K562 (cell line): ENCODE measurements around the gene ATXN7L1. TPM values are rescaled to one million over a fixed set of nuclear protein-coding genes. Genes with fewer than 3 reads are reported as not detected.
A peak's percentile ranks its signal among the peaks of the same experiment; 100 is the strongest.

Experiments
- ATAC-seq: fragments of 200-7000 bp; cut with Tn5 transposase; 3 replicates; pipeline ENCODE4 v1.9.1; 2020; ENCODE audit warnings: moderate library complexity
- BruUV-seq: library from RNA; stranded (reverse); fragments of 400-500 nt; replicated peaks from 2 replicates; lab custom pipeline; 2021; lab: Mats Ljungman, UMichigan
- CTCF ChIA-PET: fragments of 300-600 bp; formaldehyde crosslinking; extraction: SDS; loops from one replicate; lab custom pipeline; 2021; ENCODE audit warnings: low intra/inter-chr PET ratio; lab: Yijun Ruan, JAX
- POLR2A ChIA-PET: fragments of 300-600, 350-650 bp; sonication (Branson Sonifier 250); formaldehyde crosslinking; extraction: SDS; loops from one replicate; lab custom pipeline; 2021; ENCODE audit warnings: antibody characterized with exemption, inconsistent platforms; lab: Yijun Ruan, JAX
- DNase-seq, 4 experiments: peaks; one replicate each; pipeline versions ENCODE4 v3.0.0 to v3.0.0-alpha.2; 2011 to 2018; ENCODE audit warnings: low spot score in 3 of 4, mixed read lengths in 3 of 4; ENCODE audit errors: extremely low read depth in 1 of 4
- FAIRE-seq: peaks from 2 replicates; lab custom pipeline; 2011; peaks lifted over from hg19 to GRCh38; lab: Jason Lieb, UNC
- H2AFZ ChIP-seq: 2 replicates; pipeline ENCODE4 v1.6.0; 2011; ENCODE audit warnings: low read depth, low read length, control low read depth, inconsistent platforms
- H3K27ac ChIP-seq: fragments of 200-600 bp; 3 replicates; pipeline ENCODE4 v1.8.0; 2011; ENCODE audit warnings: low read depth, mild to moderate bottlenecking, control low read depth, inconsistent platforms, low read length, moderate library complexity, mixed read lengths; ENCODE audit errors: extremely low read depth
- H3K27me3 ChIP-seq, 2 experiments: fragments of 300-600 bp in 1 of 2; 2 replicates in 1 of 2; 3 replicates in 1 of 2; pipeline versions ENCODE4 v1.6.0 to v1.8.0; 2011; ENCODE audit warnings: inconsistent platforms in 2 of 2, low read length in 2 of 2, mild to moderate bottlenecking in 1 of 2, mixed read lengths in 1 of 2, moderate library complexity in 1 of 2; ENCODE audit not compliant: control insufficient read depth in 2 of 2, insufficient read depth in 2 of 2
- H3K36me3 ChIP-seq: fragments of 300-600 bp; 3 replicates; pipeline ENCODE4 v1.8.0; 2011; ENCODE audit warnings: mild to moderate bottlenecking, low read length, inconsistent platforms; ENCODE audit not compliant: control insufficient read depth, insufficient read depth
- H3K4me1 ChIP-seq, 2 experiments: fragments of 200-600 bp in 1 of 2; replicated peaks in 1 of 2; 2 replicates in 1 of 2; 3 replicates in 1 of 2; pipeline versions ENCODE4 v1.5.1 to v1.8.0; 2011; ENCODE audit warnings: inconsistent platforms in 2 of 2, low read length in 2 of 2, mild to moderate bottlenecking in 1 of 2, mixed read lengths in 1 of 2, moderate library complexity in 1 of 2; ENCODE audit not compliant: control insufficient read depth in 2 of 2, insufficient read depth in 2 of 2
- H3K4me2 ChIP-seq: 2 replicates; pipeline ENCODE4 v1.6.1; 2011; ENCODE audit warnings: low read length, control low read depth, inconsistent platforms, mixed read lengths; ENCODE audit not compliant: insufficient read depth
- H3K4me3 ChIP-seq: fragments of 200-600 bp; sonication (generic), shearing (Covaris generic); 2 replicates; pipeline ENCODE4 v1.5.1; 2016; ENCODE audit warnings: control low read depth, inconsistent platforms
- H3K79me2 ChIP-seq: fragments of 200-600 bp; 3 replicates; pipeline ENCODE4 v1.8.0; 2011; ENCODE audit warnings: low read length, inconsistent platforms; ENCODE audit not compliant: control insufficient read depth, insufficient read depth
- H3K9ac ChIP-seq, 2 experiments: 2 replicates each; pipeline versions ENCODE4 v1.6.0 to v1.6.1; 2011; ENCODE audit warnings: low read depth in 2 of 2, low read length in 2 of 2, control low read depth in 1 of 2, inconsistent platforms in 1 of 2, mild to moderate bottlenecking in 1 of 2, mixed read lengths in 1 of 2; ENCODE audit not compliant: insufficient read depth in 1 of 2
- H3K9me1 ChIP-seq: one replicate; pipeline ENCODE4 v1.6.0; 2011; ENCODE audit warnings: inconsistent platforms, mild to moderate bottlenecking, low read length, moderate library complexity; ENCODE audit not compliant: control insufficient read depth, insufficient read depth
- H3K9me3 ChIP-seq: replicated peaks from 2 replicates; pipeline ENCODE4 v1.5.1; 2011; ENCODE audit warnings: low read depth, low read length, inconsistent platforms; ENCODE audit not compliant: control insufficient read depth, insufficient read depth
- H4K20me1 ChIP-seq: replicated peaks from 2 replicates; pipeline ENCODE4 v1.6.1; 2011; ENCODE audit warnings: low read length, inconsistent platforms, mixed read lengths; ENCODE audit not compliant: control insufficient read depth, insufficient read depth
- BCL6 ChIP-seq: fragments of 250-450 bp; sonication (Bioruptor Pico); IDR thresholded peaks from 2 replicates; pipeline ENCODE4 v1.4.0; 2020
- C11orf30 ChIP-seq: fragments of 450-650 bp; IDR thresholded peaks from 2 replicates; pipeline ENCODE4 v1.6.1; 2016; ENCODE audit warnings: low read depth, mild to moderate bottlenecking
- CBFA2T3 ChIP-seq: fragments of 450-650 bp; IDR thresholded peaks from 2 replicates; pipeline ENCODE4 v1.6.1; 2017
- CEBPB ChIP-seq: fragments of 450-650 bp; IDR thresholded peaks from 2 replicates; pipeline ENCODE4 v1.6.1; 2016; ENCODE audit warnings: missing genetic modification characterization, missing compliant biosample characterization
- CXXC5 ChIP-seq: fragments of 250-450 bp; sonication (Bioruptor Pico); IDR thresholded peaks from 2 replicates; pipeline ENCODE4 v1.8.0; 2022; ENCODE audit warnings: inconsistent platforms, mild to moderate bottlenecking, moderate library complexity
- E2F3 ChIP-seq: fragments of 250-450 bp; sonication (Bioruptor Pico); IDR thresholded peaks from 2 replicates; pipeline ENCODE4 v1.4.0; 2020; ENCODE audit warnings: mild to moderate bottlenecking
- GTF2A2 ChIP-seq: IDR thresholded peaks from 2 replicates; pipeline ENCODE4 v1.6.1; 2016; ENCODE audit warnings: mild to moderate bottlenecking, missing genetic modification characterization, missing compliant biosample characterization
- HCFC1 ChIP-seq: IDR thresholded peaks from 2 replicates; pipeline ENCODE4 v1.6.1; 2012; ENCODE audit warnings: low read depth, low read length, improper control_type of control experiment
- KDM1A ChIP-seq, 2 experiments: fragments of 450-650 bp; IDR thresholded peaks; 2 replicates each; pipeline ENCODE4 v1.6.1; 2016; ENCODE audit warnings: mild to moderate bottlenecking in 2 of 2
- LARP7 ChIP-seq: fragments of 450-650 bp; IDR thresholded peaks from 2 replicates; pipeline ENCODE4 v1.6.1; 2016
- PTRF ChIP-seq: fragments of 450-650 bp; IDR thresholded peaks from 2 replicates; pipeline ENCODE4 v1.6.1; 2016; ENCODE audit warnings: mild to moderate bottlenecking, missing genetic modification characterization, missing compliant biosample characterization
- SMARCA5 ChIP-seq: fragments of 450-650 bp; IDR thresholded peaks from 2 replicates; pipeline ENCODE4 v1.6.1; 2016
- SREBF2 ChIP-seq: sonication (generic); formaldehyde crosslinking; IDR thresholded peaks from 2 replicates; pipeline ENCODE4 v1.4.0; 2020; ENCODE audit warnings: mild to moderate bottlenecking, missing genetic modification reagents
- SRF ChIP-seq, 2 experiments: fragments of 250-450, 450-650 bp in 1 of 2; sonication (Bioruptor Pico) in 1 of 2; sonication (generic) in 1 of 2; formaldehyde crosslinking; IDR thresholded peaks; 2 replicates each; pipeline versions ENCODE4 v1.5.0 to v1.5.1; 2020 to 2022; ENCODE audit warnings: mild to moderate bottlenecking in 1 of 2, missing genetic modification reagents in 1 of 2
- STAT5B ChIP-seq: fragments of 250-450 bp; sonication (Bioruptor Pico); IDR thresholded peaks from 2 replicates; pipeline ENCODE4 v1.8.0; 2021; ENCODE audit warnings: mild to moderate bottlenecking, inconsistent platforms
- ZFP36 ChIP-seq: fragments of 150-350 bp; IDR thresholded peaks from 2 replicates; pipeline ENCODE4 v1.6.1; 2018; ENCODE audit warnings: low read length, low read depth; ENCODE audit not compliant: partially characterized antibody
- ZNF146 ChIP-seq: IDR thresholded peaks from one replicate; pipeline ENCODE4 v1.6.1; 2018; ENCODE audit warnings: missing compliant biosample characterization; ENCODE audit not compliant: unreplicated experiment
- ZNF445 ChIP-seq: fragments of 250-450 bp; sonication (Bioruptor Pico); IDR thresholded peaks from 2 replicates; pipeline ENCODE4 v1.4.0; 2020; ENCODE audit warnings: low read depth, mild to moderate bottlenecking, moderate library complexity
- ZNF644 ChIP-seq: fragments of 200-800 bp; sonication (Bioruptor generic); IDR thresholded peaks from 2 replicates; pipeline ENCODE4 v1.6.1; 2016; ENCODE audit warnings: low read depth, missing genetic modification characterization, missing compliant biosample characterization
- ZNF830 ChIP-seq: fragments of 250-450 bp; sonication (Bioruptor Pico); IDR thresholded peaks from 2 replicates; pipeline ENCODE4 v1.5.0; 2021; ENCODE audit warnings: mild to moderate bottlenecking
- WGBS: fragments of 100-300 bp; shearing (Covaris generic); methylation state at CpG from one replicate; pipeline ENCODE4 v1.1.6; 2016; ENCODE audit warnings: low coverage, mixed read lengths; ENCODE audit not compliant: insufficient coverage; ENCODE audit errors: missing lambda C conversion rate; 5-methylcytosine and 5-hydroxymethylcytosine counted together
- in situ Hi-C: fragments of 300-500 bp; cut with MboI; formaldehyde crosslinking; loops from 4 replicates; pipeline ENCODE4 v1.15.0; 2018; ENCODE audit warnings: inconsistent platforms, mixed read lengths
- intact Hi-C: fragments of 100-400 bp; cut with micrococcal nuclease; formaldehyde crosslinking; loops from 2 replicates; pipeline ENCODE4 v1.14.2; 2022
- polyA plus RNA-seq, 8 experiments: library from polyadenylated mRNA; depleted of rRNA in 4 of 8; stranded (reverse) in 5 of 8; unstranded in 3 of 8; fragments of >200 nt; fragmentation: Nextera tagmentation in 2 of 8; fragmentation: Illumina TruSeq in 1 of 8; extraction: Ambion mirVana in 2 of 8; extraction: Trizol in 1 of 8; gene quantifications; 2 replicates each; pipeline versions ENCODE4 v1.2.1 to v1.2.3, GENCODE V29; 2011 to 2014; ENCODE audit warnings: inconsistent platforms in 1 of 8, missing spikeins in 1 of 8
- total RNA-seq, 7 experiments: library from RNA; depleted of rRNA in 6 of 7; stranded (reverse); fragments of >200 nt in 6 of 7; fragmentation: Illumina TruSeq in 2 of 7; extraction: Trizol in 2 of 7; gene quantifications; 2 replicates each; pipeline versions ENCODE4 v1.2.1 to v1.2.3, GENCODE V29; 2011 to 2021; ENCODE audit warnings: low replicate concordance in 1 of 7
- TF ChIP-seq, protein P1 (sequence below): fragments of 450-650 bp; IDR thresholded peaks from 2 replicates; pipeline ENCODE4 v1.6.1; 2018; ENCODE audit not compliant: partially characterized antibody

Gene ATXN7L1
- total and polyA plus RNA-seq, 9 of the 15 experiments (the other 6 are each of a cell fraction or from before 2014, with no cell fraction given), result 6.6 to 13.7 (median 10.7) TPM

DNA sequence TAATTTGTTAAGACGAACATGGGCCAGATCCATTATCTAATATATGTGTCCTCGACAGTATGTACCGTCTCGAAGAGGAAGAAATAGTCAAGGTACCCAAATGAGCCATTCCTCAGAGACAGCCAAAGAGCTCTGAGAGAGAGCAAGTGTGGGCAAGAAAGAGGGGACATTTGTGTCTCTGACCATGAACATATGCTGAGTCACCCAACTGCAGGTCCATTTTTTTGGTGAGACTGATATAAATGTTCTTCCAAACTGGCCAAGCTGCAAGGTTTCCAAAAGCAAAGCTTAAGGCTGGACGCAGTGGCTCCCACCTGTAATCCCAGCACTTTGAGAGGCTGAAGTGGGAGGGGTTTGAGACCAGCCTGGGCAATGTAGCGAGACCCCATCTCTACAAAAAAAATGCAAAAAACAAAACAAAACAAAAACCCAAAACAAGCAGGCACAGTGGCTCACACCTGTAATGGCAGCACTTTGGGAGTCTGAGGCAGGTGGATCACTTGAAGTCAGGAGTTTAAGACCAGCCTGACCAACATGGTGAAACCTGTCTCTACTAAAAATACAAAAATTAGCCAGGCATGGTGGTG, 26.0 kb upstream of the ATXN7L1 start (continued):
- no peak for TF ChIP-seq PTRF (tag)
- TF ChIP-seq C11orf30, result peak; percentile 30; the same call in 1 of the 2 replicates
- no peak for TF ChIP-seq GTF2A2
- TF ChIP-seq BCL6 (CRISPR knock-in tag), result no peak

DNA sequence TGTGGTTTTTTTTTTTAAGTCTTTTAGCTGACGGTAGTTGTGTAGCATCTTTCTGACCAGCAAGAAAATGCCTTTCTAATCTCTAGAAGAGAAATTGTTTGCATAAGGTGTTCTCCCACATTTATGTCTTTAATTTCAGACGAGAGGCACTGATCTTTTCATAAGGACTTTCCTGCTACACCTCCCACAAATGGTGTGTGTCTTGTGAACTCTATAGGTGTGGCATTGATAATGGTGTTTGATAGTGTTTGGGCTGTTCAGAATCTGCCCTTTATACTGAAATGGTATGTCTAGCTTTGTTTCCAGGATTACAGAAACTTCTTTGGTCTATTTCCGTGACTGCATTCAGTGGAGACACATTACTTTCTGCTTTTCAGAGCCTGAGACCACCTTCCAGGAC, 21.6 kb upstream of the ATXN7L1 start:
- H3K9me1 ChIP-seq, result peaks cover 5% of the 10 kb centered on the region
- BruUV-seq, result no TSS peak
- H2AFZ ChIP-seq, result no peak overlapping the region
- POLR2A ChIA-PET, result interaction anchor here (0.8 kb wide), 1 partner anchor 20 kb away, joined by 7 read pairs; no protein-coding TSS in a partner anchor
- CTCF ChIA-PET, result no interaction called here
- no peak overlapping the region for H3K9ac ChIP-seq
- H3K27ac ChIP-seq, result no peak overlapping the region
- in situ Hi-C loops (no loop called here), intact Hi-C loops (no loop called here)
- H3K4me2 ChIP-seq, result no peak overlapping the region
- ATAC-seq, result no peak
- no peak overlapping the region for H3K4me3 ChIP-seq
- 1% methylated on average over 3 of the region's 3 CpGs for WGBS
- no peaks in the 10 kb centered on the region for H3K79me2 ChIP-seq
- H4K20me1 ChIP-seq, result no peaks in the 10 kb centered on the region
- H3K27me3 ChIP-seq, result peaks cover 10 to 25% of the 10 kb centered on the region in 2 experiments; a peak in 4 of 5 replicates
- H3K4me1 ChIP-seq, result no peaks in the 10 kb centered on the region
- no peak for FAIRE-seq
- no peaks in the 10 kb centered on the region for H3K36me3 ChIP-seq
- no peaks in the 10 kb centered on the region for H3K9me3 ChIP-seq
- no peak for DNase-seq
- TF ChIP-seq, protein P1, sequence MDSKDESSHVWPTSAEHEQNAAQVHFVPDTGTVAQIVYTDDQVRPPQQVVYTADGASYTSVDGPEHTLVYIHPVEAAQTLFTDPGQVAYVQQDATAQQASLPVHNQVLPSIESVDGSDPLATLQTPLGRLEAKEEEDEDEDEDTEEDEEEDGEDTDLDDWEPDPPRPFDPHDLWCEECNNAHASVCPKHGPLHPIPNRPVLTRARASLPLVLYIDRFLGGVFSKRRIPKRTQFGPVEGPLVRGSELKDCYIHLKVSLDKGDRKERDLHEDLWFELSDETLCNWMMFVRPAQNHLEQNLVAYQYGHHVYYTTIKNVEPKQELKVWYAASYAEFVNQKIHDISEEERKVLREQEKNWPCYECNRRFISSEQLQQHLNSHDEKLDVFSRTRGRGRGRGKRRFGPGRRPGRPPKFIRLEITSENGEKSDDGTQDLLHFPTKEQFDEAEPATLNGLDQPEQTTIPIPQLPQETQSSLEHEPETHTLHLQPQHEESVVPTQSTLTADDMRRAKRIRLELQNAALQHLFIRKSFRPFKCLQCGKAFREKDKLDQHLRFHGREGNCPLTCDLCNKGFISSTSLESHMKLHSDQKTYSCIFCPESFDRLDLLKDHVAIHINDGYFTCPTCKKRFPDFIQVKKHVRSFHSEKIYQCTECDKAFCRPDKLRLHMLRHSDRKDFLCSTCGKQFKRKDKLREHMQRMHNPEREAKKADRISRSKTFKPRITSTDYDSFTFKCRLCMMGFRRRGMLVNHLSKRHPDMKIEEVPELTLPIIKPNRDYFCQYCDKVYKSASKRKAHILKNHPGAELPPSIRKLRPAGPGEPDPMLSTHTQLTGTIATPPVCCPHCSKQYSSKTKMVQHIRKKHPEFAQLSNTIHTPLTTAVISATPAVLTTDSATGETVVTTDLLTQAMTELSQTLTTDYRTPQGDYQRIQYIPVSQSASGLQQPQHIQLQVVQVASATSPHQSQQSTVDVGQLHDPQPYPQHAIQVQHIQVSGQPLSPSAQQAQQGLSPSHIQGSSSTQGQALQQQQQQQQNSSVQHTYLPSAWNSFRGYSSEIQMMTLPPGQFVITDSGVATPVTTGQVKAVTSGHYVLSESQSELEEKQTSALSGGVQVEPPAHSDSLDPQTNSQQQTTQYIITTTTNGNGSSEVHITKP, result no peak
- TF ChIP-seq ZNF146 (CRISPR knock-in tag) (no peak), CXXC5 (no peak), HCFC1 (no peak), ZNF644 (tag) (no peak), ZNF830 (no peak), SMARCA5 (no peak), SREBF2 (CRISPR knock-in tag) (no peak), ZFP36 (no peak), STAT5B (CRISPR knock-in tag) (no peak), KDM1A (IDR thresholded peaks at IDR 0.05) (no peak), CBFA2T3 (no peak), CEBPB (no peak), E2F3 (no peak), GTF2A2 (no peak), ZNF445 (CRISPR knock-in tag) (no peak), SRF (CRISPR knock-in tag; IDR thresholded peaks at IDR 0.05) (no peak), LARP7 (no peak)
